Tibial nerve (tissue), 4 donors: ENCODE results near the gene SUMF1. TPM values are rescaled to one million over a fixed set of nuclear protein-coding genes. Genes with fewer than 3 reads are reported as not detected.

Source experiments
- DNase-seq, 2 donors: peaks; one replicate each; pipeline ENCODE4 v3.0.0-alpha.2; 2019; ENCODE audit warnings: low spot score in 2 of 2
- H3K27ac ChIP-seq, 4 donors: fragments of 200-600 bp; sonication (generic) in 3 of 4; one replicate each; pipeline ENCODE4 v1.5.1; 2017 to 2019; ENCODE audit warnings: mild to moderate bottlenecking in 1 of 4
- H3K27me3 ChIP-seq, 2 donors: fragments of 200-600 bp; sonication (generic) in 1 of 2; one replicate each; pipeline versions ENCODE4 v1.5.1 to v1.6.0; 2017 to 2019
- H3K36me3 ChIP-seq, 3 donors: fragments of 200-600 bp; sonication (generic); one replicate each; pipeline ENCODE4 v1.5.1; 2018 to 2019
- H3K4me1 ChIP-seq, 4 donors: fragments of 200-600 bp; sonication (generic) in 3 of 4; one replicate each; pipeline ENCODE4 v1.5.1; 2017 to 2019
- H3K4me3 ChIP-seq, 4 donors: fragments of 200-600 bp; sonication (generic) in 3 of 4; one replicate each; pipeline ENCODE4 v1.5.1; 2017 to 2019; ENCODE audit warnings: mild to moderate bottlenecking in 1 of 4, moderate library complexity in 1 of 4
- H3K9me3 ChIP-seq, 4 donors: fragments of 200-600 bp; sonication (generic) in 3 of 4; one replicate each; pipeline ENCODE4 v1.5.1; 2017 to 2019
- CTCF ChIP-seq, 5 experiments: fragments of 200-600 bp in 3 of 5; fragments of 450-650 bp in 2 of 5; sonication (generic) in 3 of 5; IDR thresholded peaks; one replicate each; pipeline ENCODE4 v1.5.1; 2016 to 2019; ENCODE audit warnings: antibody characterized with exemption in 5 of 5, mild to moderate bottlenecking in 3 of 5, moderate library complexity in 2 of 5
- EP300 ChIP-seq, 2 donors: sonication (generic); formaldehyde crosslinking; IDR thresholded peaks; one replicate each; pipeline ENCODE4 v1.6.1; 2017; ENCODE audit warnings: antibody characterized with exemption in 2 of 2, mild to moderate bottlenecking in 1 of 2
- POLR2A ChIP-seq, 2 donors: fragments of 450-650 bp; IDR thresholded peaks; one replicate each; pipeline ENCODE4 v1.6.1; 2017; ENCODE audit warnings: antibody characterized with exemption in 2 of 2, mild to moderate bottlenecking in 2 of 2, moderate library complexity in 2 of 2
- WGBS, 2 donors: methylation state at CpG; one replicate each; pipeline ENCODE4 v1.1.5; 2018; 5-methylcytosine and 5-hydroxymethylcytosine counted together
- total RNA-seq, 4 donors: library from RNA; depleted of rRNA; stranded (reverse); fragments of >200 nt; gene quantifications; one replicate each; pipeline ENCODE4 v1.1.0, GENCODE V29; 2016

The SUMF1 gene
- total RNA-seq, 4 donors from 2014 or later, result 49.2 to 70.6 (median 63.8) TPM

GRCh38 chr3:4497843-4498324 lies 30.8 kb upstream of the SUMF1 start:
- WGBS, 2 donors, result 69 to 73% methylated on average over 1 of the region's 1 CpG
- no peak for DNase-seq

GRCh38 chr3:4497005-4497692 lies 30.1 kb upstream of the SUMF1 start:
- no peak overlapping the region for H3K4me3 ChIP-seq
- no peak for DNase-seq
- WGBS, 2 donors, result 61 to 68% methylated on average over 5 of the region's 5 CpGs
- no peak overlapping the region for H3K27ac ChIP-seq
- no peaks in the 10 kb centered on the region for H3K27me3 ChIP-seq
- no peaks in the 10 kb centered on the region for H3K9me3 ChIP-seq
- no peak for TF ChIP-seq EP300 (IDR thresholded peaks at IDR 0.05)
- no peak for TF ChIP-seq CTCF (IDR thresholded peaks at IDR 0.05)
- no peak for TF ChIP-seq POLR2A (IDR thresholded peaks at IDR 0.05)
- H3K4me1 ChIP-seq, result peaks cover 0 to 22% (median 13%) of the 10 kb centered on the region in 4 donors
- no peaks in the 10 kb centered on the region for H3K36me3 ChIP-seq

More at GRCh38 chr3:4497843-4498324, 30.8 kb upstream of the SUMF1 start:
- Histone ChIP-seq H3K9me3 (no peaks in the 10 kb centered on the region), H3K27ac (no peak overlapping the region), H3K4me3 (no peak overlapping the region), H3K36me3 (no peaks in the 10 kb centered on the region), H3K4me1 (peaks cover 0 to 19% (median 13%) of the 10 kb centered on the region in 4 donors), H3K27me3 (no peaks in the 10 kb centered on the region)
- TF ChIP-seq EP300 (IDR thresholded peaks at IDR 0.05) (no peak), POLR2A (IDR thresholded peaks at IDR 0.05) (no peak), CTCF (IDR thresholded peaks at IDR 0.05) (no peak)

- Histone ChIP-seq H3K36me3 (no peaks in the 10 kb centered on the region), H3K9me3 (no peaks in the 10 kb centered on the region), H3K4me1 (peaks cover 0 to 27% (median 15%) of the 10 kb centered on the region in 4 donors), H3K27me3 (no peaks in the 10 kb centered on the region), H3K27ac (no peak overlapping the region), H3K4me3 (no peak overlapping the region)
- TF ChIP-seq CTCF (IDR thresholded peaks at IDR 0.05) (no peak), POLR2A (IDR thresholded peaks at IDR 0.05) (no peak), EP300 (IDR thresholded peaks at IDR 0.05) (no peak)
- no peak for DNase-seq
- WGBS, 2 donors, result 55 to 56% methylated on average over 3 of the region's 3 CpGs
These were observed 29.0 kb upstream of the SUMF1 start for GRCh38 chr3:4496087-4496452.

GRCh38 chr3:4495294-4496086 lies 28.4 kb upstream of the SUMF1 start:
- DNase-seq, result no peak
- Histone ChIP-seq H3K27ac (peak overlapping the region in 2 of 4 donors; percentile 64 to 83), H3K27me3 (no peaks in the 10 kb centered on the region), H3K4me3 (peak overlapping the region in 2 of 4 donors; percentile 84 to 86), H3K36me3 (no peaks in the 10 kb centered on the region), H3K9me3 (no peaks in the 10 kb centered on the region), H3K4me1 (peaks cover 0 to 27% (median 15%) of the 10 kb centered on the region in 4 donors)
- 69 to 76% methylated on average over 3 of the region's 3 CpGs for WGBS, 2 donors
- no peak for TF ChIP-seq EP300 (IDR thresholded peaks at IDR 0.05)
- TF ChIP-seq CTCF (IDR thresholded peaks at IDR 0.05), result no peak

- H3K27me3 ChIP-seq, result no peaks in the 10 kb centered on the region
- H3K27ac ChIP-seq, result peak overlapping the region in 2 of 4 donors; percentile 64 to 83
- DNase-seq, result no peak
- WGBS, 2 donors, result 18 to 29% methylated on average over 4 of the region's 4 CpGs
- peaks cover 0 to 27% (median 15%) of the 10 kb centered on the region in 4 donors for H3K4me1 ChIP-seq
- TF ChIP-seq EP300 (IDR thresholded peaks at IDR 0.05) (no peak), CTCF (IDR thresholded peaks at IDR 0.05) (no peak), POLR2A (IDR thresholded peaks at IDR 0.05) (no peak)
- H3K9me3 ChIP-seq, result no peaks in the 10 kb centered on the region
- H3K4me3 ChIP-seq, result peak overlapping the region; percentile 66 to 86 (median 84)
- no peaks in the 10 kb centered on the region for H3K36me3 ChIP-seq
These were observed 27.8 kb upstream of the SUMF1 start for GRCh38 chr3:4494895-4495264.
